ENCODE data around the gene CUL7.

GRCh38 chr6:43060755-43061633 is 7.3 kb upstream of the CUL7 start:
- no peak for TF ChIP-seq CTCF (IDR thresholded peaks at IDR 0.05)
- TF ChIP-seq POLR2A (IDR thresholded peaks at IDR 0.05) = no peak

Data from body of pancreas (tissue), 4 donors.